NCI-H1105 (cell line): ENCODE measurements around the gene CELA3A.
"Not testable (repeated sequence)": the region's sequence is repeated elsewhere in the genome, so short reads cannot be mapped to it uniquely, and the experiment has no call there.

Source experiments
- DNase-seq: peaks from one replicate; lab custom pipeline; 2025; lab: John Stamatoyannopoulos, UW

CELA3A gene

GRCh38 chr1:21982122-21982521 is 19.3 kb upstream of the CELA3A start:
- DNase-seq, result not testable (repeated sequence)

GRCh38 chr1:21983539-21983938 is 17.9 kb upstream of the CELA3A start:
- not testable (repeated sequence) for DNase-seq

- not testable (repeated sequence) for DNase-seq
These were observed 15.6 kb upstream of the CELA3A start for GRCh38 chr1:21985893-21986292.

- DNase-seq, result not testable (repeated sequence)
These were observed 15.1 kb upstream of the CELA3A start for GRCh38 chr1:21986386-21986785.

GRCh38 chr1:21989672-21990393 is 11.6 kb upstream of the CELA3A start:
- not testable (repeated sequence) for DNase-seq

- DNase-seq, result not testable (repeated sequence)
These were observed 9.3 kb upstream of the CELA3A start for GRCh38 chr1:21992186-21992585.

- not testable (repeated sequence) for DNase-seq
These were observed 6.7 kb upstream of the CELA3A start for GRCh38 chr1:21994716-21995115.

GRCh38 chr1:21996663-21996970 is 4.8 kb upstream of the CELA3A start:
- not testable (repeated sequence) for DNase-seq

- not testable (repeated sequence) for DNase-seq
These were observed 3.4 kb upstream of the CELA3A start for GRCh38 chr1:21997891-21998623.

- not testable (repeated sequence) for DNase-seq
These were observed 2.7 kb upstream of the CELA3A start for GRCh38 chr1:21998624-21999294.

- not testable (repeated sequence) for DNase-seq
These were observed 1.8 kb upstream of the CELA3A start for GRCh38 chr1:21999645-22000044.

- DNase-seq, result not testable (repeated sequence)
These were observed 1.0 kb downstream of the CELA3A start for GRCh38 chr1:22002461-22002860.

- DNase-seq, result not testable (repeated sequence)
These were observed 1.4 kb downstream of the CELA3A start for GRCh38 chr1:22002875-22003274.

GRCh38 chr1:22003959-22004358 is 2.5 kb downstream of the CELA3A start:
- not testable (repeated sequence) for DNase-seq

GRCh38 chr1:22005261-22006149 is 4.0 kb downstream of the CELA3A start:
- DNase-seq, result peak; percentile 7

- not testable (repeated sequence) for DNase-seq
These were observed 5.3 kb downstream of the CELA3A start for GRCh38 chr1:22006736-22007135.

- not testable (repeated sequence) for DNase-seq
These were observed 5.8 kb downstream of the CELA3A start for GRCh38 chr1:22007262-22007661.

GRCh38 chr1:22009566-22009965 is 8.1 kb downstream of the CELA3A start:
- not testable (repeated sequence) for DNase-seq

GRCh38 chr1:22012752-22013151 is 11.3 kb downstream of the CELA3A start:
- DNase-seq, result not testable (repeated sequence)

- not testable (repeated sequence) for DNase-seq
These were observed 13.2 kb downstream of the CELA3A start for GRCh38 chr1:22014575-22015206.
